SK-MEL-5 (cell line): ENCODE measurements around the gene ANKRD13B. TPM values are rescaled to one million over a fixed set of nuclear protein-coding genes. Genes with fewer than 3 reads are reported as not detected.

Source experiments
- DNase-seq: peaks from one replicate; pipeline ENCODE4 v3.0.0-alpha.2; 2016; ENCODE audit warnings: low read depth, low spot score
- in situ Hi-C: cut with HindIII; loops from 2 replicates; pipeline ENCODE4 v1.10.0; 2016; ENCODE audit warnings: low sequenced_read_pairs, high pct_unique_total_duplicates, low pct_unique_long_range_greater_than_20kb
- total RNA-seq: library from RNA; depleted of rRNA; stranded (reverse); fragments of >200 nt; shearing (Covaris generic); gene quantifications from 2 replicates; pipeline ENCODE4 v1.2.3, GENCODE V29; 2014

Gene ANKRD13B
- total RNA-seq, 1 experiment from 2014 or later: 5.3 TPM

DNA sequence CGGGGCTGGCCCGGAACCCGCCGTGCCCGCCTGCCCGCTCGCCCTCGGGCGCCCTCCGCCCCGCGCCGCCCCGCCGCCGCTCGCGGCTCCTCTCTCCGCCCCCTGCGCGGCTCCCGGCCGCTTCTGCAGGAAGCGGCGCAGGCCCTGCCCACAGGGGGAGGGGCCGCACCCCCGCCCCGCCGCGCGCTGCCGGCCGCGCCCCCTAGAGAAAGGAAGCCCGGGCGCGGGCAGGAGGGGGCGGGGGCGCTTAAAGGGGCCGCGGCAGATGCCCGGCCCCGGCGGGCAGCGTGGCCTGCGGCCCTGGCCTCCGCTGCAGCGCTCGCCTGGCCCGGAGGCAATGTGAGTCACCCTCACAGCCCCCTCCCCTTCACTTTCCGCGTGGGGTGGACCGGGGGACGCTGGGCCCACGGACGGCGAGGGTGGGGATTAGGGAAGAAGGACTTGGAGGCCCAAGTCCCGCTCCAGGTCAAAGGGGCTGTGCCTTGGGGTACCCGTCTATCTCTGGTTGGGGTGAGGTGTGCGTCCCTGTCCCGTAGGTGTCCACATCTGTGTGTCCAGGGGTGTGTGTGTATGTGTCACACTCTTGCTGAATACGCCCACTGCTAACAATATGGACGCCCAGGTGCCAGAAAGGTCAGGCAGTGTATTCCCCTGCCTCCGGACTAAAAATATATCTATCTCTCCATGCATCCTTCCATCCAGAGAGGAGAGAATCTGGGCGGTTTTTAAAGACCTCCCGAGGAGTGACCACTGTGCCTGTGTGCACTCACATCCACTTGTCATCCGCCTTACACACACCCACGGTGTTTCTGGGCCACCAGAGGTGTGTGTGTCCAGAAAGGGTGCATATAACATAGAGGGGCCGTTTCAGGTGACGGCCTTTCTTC lies 3.2 kb upstream of the ANKRD13B start, which contains the start of gene GIT1:
Gene GIT1, minus strand, starts transcription at position 125 of the 887 bp plus-strand sequence. CDS start 270 bp downstream, outside the sequence.
- peak; percentile 79 for DNase-seq
- in situ Hi-C loops: no loop called here

DNA sequence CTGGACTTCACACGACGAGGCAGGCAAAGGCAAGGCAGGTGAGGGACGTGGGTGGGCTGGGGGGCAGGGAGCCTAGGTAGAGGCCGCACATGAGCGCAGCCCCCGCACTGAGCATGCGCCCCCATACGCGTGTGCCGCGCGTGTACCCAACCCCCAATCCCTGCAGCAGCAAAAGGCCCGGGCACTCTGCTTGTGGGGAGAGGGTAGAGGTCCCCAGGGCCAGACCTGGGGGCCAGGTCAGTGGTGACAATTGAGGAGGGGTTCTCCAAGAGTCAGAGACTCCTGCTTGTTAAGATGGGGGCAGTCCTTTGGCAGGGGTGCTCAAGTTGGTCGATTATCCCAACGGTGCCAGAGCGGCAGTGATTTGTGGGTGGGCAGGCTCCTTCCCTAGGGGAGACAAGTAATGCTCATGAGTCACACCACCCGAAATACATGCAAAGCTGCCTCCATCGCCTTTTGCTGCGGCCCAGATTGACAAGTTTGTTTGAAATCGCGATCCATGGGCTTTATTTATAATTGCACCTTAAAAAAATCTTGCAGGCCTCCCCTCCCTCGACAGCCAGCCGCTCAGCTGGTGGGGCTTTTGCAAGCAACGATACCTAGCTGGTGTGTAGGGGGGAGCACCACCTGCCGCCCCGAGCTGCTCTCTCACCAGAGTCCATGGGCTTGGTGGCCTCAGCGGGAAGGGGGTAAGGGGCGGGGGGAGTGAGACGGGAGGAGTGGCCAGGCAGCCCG lies 2.4 kb upstream of the ANKRD13B start:
- in situ Hi-C loops: no loop called here
- peak; percentile 21 for DNase-seq

DNA sequence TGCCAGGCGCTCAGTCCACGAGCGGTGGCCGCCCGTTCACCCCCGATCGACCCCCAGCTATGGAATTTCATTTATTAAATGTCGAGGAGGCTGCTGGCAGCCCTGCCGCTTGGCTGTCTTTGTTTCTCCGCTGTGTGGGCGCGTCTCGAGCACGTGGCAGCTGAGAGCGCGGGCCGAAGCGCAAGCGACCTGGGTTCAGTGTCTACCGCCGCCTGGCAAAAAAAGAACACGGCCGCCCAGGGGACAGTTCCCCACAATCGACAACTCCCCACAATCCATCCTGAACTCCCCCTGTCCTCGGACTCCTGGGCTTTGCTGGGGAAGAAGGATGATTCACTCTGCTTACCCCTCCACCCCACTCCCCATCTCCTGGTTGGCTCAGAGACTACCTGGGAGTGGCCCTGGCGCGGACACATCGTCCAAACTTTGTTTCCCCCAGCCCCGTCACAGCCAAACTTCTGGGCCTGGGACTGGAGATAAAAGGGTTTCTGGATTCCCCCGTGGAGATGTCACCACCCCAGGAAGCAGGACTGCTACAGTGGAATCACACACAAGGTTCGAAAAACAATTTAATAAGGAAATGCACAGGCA lies 1.7 kb upstream of the ANKRD13B start:
- DNase-seq: no peak
- in situ Hi-C loops: no loop called here

DNA sequence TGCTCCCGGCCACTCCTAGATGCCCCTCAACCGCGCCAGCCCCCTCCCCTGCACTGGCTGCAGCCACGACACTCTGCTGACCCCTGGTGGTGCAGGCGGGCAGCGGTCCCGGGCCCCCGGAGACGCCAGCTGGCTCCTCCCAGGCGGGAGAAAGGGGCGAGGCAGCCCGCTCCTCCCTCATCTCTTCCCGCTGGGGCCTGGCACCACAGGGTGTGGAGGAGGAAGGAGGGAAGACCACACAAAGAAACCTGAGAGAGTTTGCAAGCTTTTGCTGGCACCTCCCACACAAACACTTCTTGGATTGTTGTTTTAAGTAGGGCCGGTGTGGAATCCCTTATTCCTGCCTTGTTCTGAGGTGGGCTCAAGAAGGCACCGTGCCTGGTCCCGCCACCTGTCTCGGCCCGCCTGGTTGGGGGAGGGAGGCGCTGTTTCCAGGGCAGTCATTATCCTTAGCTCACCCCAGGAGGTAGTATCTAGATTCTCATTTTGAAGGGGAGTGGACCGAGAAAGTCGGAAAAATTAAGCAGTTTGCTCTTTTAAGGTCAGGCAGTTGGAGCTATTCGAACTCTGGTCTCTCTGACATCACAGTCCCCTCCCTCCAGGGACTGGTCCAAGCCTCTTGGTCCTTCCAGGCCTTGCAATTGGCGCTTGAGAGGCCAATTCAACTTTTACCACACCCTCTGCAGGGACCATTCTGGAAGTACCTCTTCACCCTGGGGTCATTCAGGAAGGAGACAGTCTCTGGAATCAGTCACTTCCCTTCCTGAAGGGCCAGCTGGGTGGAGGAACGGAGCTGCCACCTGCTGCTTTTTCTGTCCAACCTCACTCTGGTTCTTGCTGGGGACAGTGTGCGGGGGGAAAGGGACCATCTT lies 959 bp upstream of the ANKRD13B start:
- in situ Hi-C loops: no loop called here
- peak; percentile 85 for DNase-seq

DNA sequence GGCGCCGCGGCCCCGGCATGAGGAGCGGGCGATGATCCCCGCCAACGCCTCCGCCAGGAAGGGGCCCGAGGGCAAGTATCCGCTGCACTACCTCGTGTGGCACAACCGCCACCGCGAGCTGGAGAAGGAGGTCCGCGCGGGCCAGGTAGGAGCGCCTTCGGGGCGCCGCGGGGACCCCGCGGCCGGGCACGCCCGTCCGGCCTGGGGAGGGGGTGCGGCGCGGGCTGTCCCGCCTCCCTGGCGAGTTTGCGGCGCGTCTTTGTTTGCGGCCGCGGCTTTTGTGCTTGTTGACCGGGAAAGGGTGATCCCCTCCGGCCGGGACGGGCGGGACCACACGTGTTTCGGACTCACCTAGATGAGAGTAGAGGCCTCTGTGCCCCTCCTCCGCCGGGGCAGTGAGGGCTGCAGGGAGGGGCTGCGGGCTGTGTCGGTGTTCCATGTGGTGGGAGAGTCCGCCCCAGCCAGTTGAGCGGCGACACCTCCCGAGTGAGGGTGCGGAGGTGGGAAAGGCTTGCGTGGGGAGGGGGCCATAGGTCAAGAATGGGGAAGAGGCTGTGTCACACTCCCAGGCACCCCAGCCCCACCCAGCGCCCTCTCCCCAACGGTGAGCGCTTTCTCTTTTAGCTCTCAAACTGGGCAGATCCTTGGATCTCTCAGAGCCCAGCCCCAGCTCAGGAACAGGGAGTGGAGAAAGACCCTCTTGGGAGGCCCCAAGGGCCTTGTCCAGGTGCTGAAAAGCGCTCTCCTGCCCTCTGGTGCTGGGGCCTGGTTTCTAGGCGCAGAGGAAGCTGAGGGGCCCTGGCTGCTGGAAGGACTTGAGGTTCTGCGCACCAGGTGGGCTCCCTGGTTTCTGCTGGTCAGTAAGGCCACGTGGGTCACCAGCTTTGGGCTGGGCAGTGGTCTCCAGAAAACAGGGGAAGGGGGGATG lies 923 bp downstream of the ANKRD13B start:
- no peak for DNase-seq
- in situ Hi-C loops: no loop called here

DNA sequence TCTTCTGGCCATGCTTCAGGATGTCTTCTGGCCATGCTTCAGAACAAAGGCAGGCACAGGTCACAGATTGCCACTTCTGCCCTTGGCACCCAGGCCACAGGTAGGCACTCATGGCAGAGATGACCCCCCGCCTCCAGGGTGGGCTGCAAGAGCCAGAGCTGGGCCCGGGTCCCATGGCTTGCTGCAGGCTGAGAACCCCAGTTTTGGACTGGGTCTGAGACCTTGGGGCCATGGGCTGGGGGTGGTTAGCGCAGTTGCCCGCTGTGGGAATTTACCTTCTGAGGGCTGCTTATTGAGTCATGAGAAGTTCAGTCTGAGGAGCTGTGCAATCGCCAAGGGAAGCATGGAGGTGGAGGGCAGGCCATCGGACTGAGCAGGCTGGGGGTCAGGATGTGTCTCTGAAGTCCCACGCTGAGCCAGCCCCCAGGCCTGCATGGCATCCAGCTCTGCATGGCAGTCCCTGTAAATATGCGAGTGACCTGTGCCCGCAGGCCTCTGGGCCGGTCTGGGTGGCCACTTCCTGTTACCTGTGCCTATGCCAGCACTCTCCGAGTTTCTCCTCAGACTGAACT lies 1.7 kb downstream of the ANKRD13B start:
- no peak for DNase-seq
- in situ Hi-C loops: no loop called here

DNA sequence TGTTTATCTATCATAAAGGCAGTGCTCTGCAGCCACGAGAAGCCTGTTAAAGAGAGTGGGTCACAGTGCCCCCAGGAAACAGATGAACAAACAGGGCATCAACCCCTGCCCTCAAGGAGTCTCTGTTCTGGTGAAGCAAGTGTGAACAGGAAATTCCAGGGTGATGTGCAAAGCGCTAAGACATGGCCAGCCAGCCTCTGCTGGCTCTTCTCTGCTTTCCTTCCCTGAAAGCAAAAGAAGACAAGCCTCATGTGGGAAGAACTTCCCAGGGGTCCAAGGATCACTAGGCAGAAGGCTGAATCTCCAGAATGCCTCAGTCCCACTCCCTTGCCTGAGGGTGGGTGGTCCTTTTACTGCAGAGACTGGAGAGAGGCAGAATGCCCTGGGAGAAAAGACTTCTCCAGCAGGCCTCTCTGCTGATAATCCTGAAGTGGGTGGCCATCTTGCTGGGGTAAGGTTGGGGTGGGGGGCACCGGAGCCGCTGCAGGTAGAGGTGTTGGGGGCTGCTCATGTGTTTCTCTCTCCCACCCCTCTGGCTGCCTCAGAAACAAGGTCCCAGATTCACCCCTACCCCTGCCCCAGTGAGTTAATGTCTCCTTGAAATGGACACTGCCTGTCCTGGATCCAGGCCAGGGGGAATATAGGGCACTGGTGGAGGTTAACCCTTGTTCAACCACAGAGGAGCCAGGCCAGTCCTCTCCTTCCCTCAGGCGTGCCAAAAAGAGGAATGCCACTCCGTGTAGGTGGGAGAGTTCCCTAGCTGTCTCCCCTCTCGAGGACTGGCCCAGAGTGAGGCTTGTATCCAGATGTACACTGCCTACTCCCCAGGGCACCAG lies 2.4 kb downstream of the ANKRD13B start:
- in situ Hi-C loops: no loop called here
- no peak for DNase-seq

DNA sequence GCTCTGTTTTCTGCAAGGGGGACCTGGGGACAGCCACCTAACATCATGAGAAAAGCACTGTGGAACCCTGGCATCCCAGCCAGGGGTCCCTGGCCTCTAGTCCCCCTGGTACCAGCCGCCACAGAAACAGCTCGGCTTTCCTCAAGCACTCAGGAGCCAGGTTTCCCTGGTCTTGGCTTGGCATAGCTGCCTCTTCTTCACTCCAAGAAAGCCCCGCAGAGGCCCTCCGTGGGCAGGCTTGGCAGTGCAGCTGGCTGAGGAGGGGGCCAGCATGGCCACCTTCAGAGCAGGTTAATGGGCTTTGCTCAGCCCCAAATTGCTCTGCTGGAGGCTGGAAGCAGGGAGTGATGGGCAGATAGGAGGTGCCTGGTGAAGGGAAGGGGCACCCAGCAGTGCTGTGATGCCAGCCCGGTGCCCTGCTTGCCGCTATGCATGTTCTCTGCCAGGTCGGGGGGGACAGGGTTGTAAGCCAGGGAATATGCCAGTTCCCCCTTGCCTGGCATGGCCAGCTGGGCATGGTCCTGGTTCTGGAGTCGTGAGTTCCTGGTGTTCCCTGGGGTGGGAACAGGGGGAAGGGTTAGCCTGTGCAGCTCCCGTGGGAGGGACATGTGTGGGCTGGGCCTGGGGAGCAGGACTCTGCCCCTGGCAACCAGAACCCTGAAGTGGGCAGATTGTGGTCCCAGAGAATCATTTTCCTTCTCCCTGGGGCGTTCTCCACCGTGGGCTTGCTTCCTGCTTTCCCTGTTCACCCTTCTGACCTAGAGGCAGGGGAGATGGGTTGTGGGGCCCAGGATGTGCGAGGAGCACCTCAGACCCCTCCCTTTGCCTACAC lies 3.2 kb downstream of the ANKRD13B start:
- DNase-seq: no peak

DNA sequence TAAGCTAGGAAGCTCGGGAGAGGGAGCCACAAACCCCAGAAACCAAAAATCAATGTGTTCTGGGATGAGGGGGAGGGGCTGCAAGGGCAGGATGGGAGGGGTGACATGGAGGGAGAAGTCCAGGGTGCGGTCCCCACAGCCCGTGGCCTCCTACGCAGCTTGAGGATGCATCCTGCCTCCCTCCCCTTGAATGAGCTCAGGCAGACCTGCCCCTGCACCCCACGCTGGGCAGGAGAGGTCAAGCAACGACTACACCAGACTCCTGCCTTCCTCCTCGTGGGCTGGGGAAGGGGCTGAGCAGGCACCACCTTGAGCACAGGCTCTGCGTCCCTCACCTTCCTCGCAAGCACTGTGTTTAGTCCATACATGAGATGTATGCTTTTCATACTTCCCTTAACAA lies 3.9 kb downstream of the ANKRD13B start:
- DNase-seq: no peak
- in situ Hi-C loops: no loop called here

More for the DNA sequence above, 3.2 kb downstream of the ANKRD13B start:
- in situ Hi-C loops: no loop called here

DNA sequence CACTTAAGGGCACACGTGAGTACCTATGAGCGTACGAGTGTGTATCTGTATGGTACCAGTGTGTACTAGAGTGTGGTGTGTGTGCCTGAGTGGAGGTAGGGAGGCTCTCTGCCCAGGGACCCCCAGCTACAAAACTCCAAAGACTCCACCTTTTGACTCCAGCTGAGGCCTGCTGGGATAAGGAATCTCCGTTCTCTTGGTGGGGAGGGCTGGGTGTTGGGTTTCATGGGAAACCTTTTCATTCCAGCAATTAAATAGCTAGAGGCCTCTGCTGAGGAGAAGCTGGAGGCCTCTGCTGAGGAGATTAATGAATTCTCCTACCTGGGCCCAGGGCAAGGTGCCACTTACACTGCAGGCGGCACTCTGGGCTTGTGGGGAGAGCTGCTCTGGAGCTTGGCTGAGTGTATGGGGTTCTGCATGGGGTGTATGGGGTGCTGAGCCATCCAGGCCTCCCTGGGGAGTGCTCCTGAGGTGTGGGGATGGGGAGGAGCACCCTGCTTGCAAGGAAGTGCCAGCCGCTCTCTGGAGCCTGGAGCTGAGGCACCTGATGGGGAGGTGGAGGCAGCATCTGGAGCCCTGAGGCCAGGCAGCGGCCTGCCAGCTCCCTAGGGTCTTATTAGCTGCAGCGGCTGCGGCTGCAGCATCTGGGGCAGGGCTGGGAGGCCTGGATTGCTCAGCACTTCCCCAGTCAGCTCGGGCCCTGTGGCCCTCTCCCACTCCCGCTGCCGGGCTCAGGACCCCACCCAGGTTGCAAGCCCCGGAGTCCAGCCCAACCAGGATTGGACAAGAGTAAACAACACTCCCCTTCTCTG lies 4.6 kb downstream of the ANKRD13B start:
- in situ Hi-C loops: no loop called here
- DNase-seq: no peak

DNA sequence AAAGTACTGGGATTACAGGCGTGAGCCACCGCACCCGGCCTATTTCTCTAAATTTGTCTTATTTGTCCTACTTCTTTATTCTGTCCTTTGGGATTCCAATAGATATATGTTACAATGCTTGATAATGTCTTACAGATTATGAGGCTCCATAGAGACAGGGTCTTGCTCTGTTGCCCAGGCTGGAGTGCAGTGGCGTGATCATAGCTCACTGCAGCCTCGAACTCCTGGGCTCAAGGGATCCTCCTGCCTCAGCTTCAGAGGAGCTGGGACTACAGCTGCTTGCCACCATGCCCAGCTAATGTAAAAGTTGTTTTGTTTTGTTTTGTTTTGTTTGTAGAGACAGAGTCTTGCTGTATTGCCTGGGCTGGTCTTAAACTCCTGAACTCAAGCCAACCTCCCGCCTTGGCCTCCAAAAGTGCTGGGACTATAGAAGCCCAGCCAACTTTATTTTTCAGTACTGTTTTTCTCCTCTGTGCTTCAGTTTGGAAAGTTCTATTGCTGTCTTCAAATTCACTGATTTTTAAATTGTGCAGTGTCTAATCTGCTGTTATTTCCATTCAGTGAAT lies 10.3 kb downstream of the ANKRD13B start:
- no peak for DNase-seq
- in situ Hi-C loops: no loop called here

DNA sequence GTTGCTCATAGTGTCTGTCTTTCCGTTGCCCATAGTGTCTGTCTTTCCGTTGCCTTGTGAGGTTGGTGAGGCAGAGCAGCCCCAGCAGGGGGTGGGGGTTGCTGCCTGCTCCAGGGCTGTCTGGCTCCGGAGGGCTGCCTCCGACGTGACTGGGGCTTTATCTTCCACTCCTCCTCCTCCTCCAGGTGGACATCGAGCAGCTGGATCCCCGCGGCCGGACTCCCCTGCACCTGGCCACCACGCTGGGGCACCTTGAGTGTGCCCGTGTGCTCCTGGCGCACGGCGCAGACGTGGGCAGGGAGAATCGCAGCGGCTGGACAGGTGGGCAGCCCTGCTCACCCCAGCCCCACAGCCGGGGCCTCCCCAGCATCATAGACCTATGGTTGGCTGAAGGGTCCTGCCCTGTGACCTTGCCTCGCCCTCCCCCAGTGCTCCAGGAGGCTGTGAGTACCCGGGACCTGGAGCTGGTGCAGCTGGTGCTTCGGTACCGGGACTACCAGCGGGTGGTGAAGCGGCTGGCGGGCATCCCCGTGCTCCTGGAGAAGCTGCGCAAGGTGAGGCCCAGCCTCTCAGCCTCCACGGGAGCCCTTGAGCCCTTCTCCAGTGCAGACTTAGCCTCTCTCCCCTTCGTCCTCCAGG lies 14.7 kb downstream of the ANKRD13B start:
- in situ Hi-C loops: no loop called here

DNA sequence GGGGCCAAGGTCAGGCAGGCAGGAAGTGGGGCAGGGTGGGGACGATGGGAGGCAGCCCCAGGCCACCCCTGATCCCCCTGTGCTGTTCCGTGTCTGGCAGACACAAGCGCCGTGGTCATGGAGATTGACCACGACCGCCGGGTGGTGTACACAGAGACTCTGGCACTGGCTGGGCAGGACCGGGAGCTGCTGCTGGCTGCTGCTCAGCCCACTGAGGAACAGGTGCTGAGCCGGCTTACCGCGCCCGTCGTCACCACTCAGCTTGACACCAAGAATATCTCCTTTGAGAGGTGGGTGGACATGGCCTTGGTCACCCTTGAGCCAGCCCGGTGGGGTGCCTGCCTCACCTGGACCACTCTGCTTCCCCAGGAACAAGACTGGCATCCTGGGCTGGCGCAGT lies 16.1 kb downstream of the ANKRD13B start:
- DNase-seq: no peak
- in situ Hi-C loops: no loop called here

More for the DNA sequence above, 14.7 kb downstream of the ANKRD13B start:
- no peak for DNase-seq
